Jurkat, Clone E6-1 (cell line): Measurements from ENCODE around the gene STARD3.

Source experiments
- DNase-seq: peaks from one replicate; pipeline ENCODE4 v3.0.0-alpha.2; 2011; ENCODE audit warnings: low read depth, low spot score
- H3K4me3 ChIP-seq: 2 replicates; pipeline ENCODE4 v1.5.1; 2011; ENCODE audit warnings: mild to moderate bottlenecking, low read length, control low read depth, moderate library complexity

The STARD3 gene

DNA sequence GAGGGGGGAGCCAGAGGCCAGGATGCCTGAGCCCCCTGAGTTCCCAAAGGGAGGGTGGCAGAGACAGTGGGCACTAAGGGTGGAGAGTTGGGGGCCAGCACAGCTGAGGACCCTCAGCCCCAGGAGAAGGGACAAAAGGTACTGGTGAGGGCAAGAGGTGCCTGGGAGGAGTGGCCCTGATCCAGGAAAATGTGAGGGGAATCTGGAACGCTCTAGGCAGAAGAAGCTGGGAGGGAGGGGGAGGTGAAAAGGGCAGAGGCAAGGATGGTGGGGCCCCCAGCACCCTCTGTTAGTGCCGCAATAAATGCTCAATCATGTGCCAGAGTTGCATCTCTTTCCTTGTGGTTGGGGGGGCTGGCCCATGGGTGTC lies 29.3 kb downstream of the STARD3 start:
- no peak overlapping the region for H3K4me3 ChIP-seq
- no peak for DNase-seq

DNA sequence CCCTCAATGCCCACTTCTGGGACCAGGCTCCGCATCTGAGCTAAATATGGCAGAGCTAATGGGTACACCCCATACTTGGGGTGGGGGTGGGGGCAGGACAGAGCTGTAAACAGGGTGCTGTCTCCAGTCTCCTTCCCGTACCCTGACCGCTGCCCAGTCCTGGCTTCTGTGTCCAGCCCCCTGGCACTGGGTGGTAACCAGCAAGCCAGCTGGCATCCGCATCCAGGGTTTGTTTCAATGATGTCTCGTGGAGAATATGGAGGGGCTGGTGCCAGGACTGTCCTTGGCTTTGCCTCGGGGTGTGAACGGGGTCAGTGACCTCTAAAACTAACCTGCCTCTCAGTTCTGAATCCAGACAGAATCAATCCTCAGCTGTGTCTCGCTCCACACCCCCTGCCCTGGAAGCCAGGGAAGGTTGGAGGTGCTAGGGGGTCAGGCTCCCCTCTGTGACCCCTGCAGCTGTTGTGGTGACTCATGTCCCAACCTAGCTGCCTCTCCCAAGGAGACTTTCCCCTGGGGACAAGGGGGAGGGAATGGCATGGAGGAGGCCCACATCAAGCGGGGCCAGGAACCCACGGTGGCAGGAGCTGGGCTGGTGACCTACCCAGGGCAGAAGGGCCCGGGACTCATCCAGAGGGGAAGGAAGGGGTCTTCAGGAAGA lies 29.8 kb downstream of the STARD3 start:
- H3K4me3 ChIP-seq, result no peak overlapping the region
- no peak for DNase-seq

DNA sequence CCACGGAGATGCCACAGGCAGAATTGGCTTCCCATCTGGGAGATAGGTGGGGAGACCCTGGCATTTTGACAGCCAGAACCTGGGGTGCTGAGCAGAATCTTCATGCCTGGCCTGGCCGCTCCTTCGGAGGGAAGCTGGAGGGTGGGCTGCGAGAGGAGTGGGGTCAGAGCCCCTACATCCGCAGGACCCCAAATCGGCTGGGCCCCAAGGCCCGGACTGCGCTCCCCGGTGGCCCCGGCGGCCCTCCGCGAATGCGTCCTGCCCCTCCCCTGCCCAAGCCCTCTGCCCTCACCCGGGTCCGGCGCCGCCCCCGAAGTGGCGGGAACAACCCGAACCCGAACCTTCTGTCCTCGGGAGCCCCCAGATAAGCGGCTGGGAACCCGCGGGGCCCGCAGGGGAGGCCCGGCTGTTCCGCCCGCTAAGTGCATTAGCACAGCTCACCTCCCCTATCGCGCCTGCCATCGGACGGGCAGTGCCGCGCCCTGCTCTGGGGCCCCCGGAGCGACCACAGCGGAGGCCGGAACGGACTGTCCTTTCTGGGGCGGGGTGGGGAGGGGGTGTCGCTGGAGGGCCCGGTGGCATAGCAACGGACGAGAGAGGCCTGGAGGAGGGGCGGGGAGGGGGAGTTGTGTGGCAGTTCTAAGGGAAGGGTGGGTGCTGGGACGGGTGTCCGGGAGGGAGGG lies 30.5 kb downstream of the STARD3 start:
- H3K4me3 ChIP-seq, result no peak overlapping the region
- no peak for DNase-seq

DNA sequence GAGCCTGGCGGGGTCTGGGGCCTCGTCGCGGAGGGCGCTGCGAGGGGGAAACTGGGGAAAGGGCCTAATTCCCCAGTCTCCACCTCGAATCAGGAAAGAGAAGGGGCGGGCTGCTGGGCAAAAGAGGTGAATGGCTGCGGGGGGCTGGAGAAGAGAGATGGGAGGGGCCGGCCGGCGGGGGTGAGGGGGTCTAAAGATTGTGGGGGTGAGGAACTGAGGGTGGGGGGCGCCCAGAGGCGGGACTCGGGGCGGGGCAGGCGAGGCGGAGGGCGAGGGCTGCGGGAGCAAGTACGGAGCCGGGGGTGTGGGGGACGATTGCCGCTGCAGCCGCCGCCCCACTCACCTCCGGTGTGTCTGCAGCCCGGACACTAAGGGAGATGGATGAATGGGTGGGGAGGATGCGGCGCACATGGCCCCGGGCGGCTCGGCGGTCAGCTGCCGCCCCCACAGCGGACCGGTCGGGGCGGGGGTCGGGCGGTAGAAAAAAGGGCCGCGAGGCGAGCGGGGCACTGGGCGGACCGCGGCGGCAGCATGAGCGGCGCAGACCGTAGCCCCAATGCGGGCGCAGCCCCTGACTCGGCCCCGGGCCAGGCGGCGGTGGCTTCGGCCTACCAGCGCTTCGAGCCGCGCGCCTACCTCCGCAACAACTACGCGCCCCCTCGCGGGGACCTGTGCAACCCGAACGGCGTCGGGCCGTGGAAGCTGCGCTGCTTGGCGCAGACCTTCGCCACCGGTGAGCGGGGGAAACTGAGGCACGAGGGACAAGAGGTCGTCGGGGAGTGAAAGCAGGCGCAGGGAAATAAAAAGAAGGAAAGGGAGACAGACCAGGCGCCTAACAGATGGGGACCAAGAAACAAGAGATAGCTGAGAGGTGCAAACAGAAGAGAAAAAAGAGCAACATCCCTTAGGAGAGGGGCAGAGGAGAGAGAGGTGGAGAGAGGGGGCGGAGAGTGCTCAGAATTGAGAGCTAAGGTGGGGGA lies 31.3 kb downstream of the STARD3 start, which contains the start of gene PNMT:
TSS of gene PNMT (plus strand) at position 509 of the 980 bp plus-strand sequence. CDS start at position 532, 23 bp downstream.
- H3K4me3 ChIP-seq, result no peak within 1 kb of the TSS
- no peak for DNase-seq

DNA sequence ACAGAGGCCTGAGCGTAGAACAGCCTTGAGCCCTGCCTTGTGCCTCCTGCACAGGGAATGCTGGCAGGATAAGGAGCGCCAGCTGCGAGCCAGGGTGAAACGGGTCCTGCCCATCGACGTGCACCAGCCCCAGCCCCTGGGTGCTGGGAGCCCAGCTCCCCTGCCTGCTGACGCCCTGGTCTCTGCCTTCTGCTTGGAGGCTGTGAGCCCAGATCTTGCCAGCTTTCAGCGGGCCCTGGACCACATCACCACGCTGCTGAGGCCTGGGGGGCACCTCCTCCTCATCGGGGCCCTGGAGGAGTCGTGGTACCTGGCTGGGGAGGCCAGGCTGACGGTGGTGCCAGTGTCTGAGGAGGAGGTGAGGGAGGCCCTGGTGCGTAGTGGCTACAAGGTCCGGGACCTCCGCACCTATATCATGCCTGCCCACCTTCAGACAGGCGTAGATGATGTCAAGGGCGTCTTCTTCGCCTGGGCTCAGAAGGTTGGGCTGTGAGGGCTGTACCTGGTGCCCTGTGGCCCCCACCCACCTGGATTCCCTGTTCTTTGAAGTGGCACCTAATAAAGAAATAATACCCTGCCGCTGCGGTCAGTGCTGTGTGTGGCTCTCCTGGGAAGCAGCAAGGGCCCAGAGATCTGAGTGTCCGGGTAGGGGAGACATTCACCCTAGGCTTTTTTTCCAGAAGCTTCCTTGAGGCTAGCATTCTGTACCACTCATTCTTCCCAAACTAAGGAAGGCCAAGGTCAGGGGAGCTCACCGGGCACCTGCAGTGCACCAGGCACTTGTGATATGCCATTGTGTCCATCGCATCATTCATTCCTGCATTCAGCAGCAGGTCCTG lies 33.2 kb downstream of the STARD3 start:
- no peak for DNase-seq
- H3K4me3 ChIP-seq, result no peak overlapping the region

DNA sequence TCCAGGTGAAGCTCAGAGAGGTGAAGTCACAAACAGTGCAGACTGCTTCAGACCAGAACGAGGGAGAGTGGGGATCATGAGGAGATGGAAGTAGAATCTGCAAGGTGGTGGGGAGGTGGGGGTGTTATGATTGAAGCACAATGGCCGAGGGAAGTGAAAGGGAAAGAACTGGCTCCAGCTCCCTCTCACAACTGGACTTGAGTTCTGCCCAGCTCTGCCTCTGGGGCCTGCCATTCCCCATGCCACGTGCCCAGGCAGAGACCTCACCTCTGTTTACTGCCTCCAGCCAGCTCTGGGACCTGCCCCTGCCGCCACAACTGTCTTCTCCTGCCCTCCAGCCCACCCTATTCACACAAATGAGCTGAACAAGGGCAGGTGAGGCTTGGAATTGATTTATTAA lies 33.8 kb downstream of the STARD3 start:
- no peak for DNase-seq
- no peak overlapping the region for H3K4me3 ChIP-seq

DNA sequence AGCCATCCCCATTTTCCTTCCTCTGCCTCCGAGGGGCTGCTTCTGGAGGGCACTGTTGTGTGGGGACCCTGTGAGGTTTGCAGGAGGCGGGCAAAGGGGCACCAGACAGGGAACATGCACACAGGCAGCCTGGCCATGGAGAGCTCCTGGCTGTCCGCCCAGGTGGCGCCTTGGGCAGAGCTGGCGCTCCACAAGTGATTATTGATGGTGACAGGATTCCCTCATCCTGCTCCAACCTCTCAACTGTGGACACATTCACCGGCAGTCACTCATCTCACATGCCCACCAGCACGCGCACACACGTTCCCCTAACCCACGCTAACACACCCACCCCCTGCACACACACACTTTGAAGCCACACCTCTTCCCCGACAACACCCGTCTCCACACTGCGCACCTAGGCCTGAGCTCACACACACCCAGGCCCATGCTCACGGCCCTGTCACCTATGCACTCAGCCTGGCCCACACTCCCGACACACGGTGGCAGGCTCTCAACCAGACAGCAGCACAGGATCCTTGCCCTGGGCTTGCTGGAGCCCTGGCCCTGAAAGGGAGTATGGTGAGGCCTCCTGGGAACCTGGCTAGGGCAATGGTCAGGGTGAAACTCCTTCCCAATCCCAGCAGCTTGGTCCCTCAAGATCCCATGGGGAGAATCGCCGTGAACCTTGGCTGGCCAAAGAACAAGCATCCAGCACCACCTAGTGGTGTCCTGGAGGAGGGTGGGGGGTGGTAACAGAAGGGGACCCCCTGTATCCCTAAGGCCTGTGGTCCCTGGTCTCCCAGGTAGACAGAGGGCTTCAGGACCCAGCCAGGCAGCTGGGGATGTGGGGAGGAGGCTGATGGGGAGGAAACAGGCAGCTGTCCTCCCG lies 34.9 kb downstream of the STARD3 start:
- no peak overlapping the region for H3K4me3 ChIP-seq
- DNase-seq, result no peak

DNA sequence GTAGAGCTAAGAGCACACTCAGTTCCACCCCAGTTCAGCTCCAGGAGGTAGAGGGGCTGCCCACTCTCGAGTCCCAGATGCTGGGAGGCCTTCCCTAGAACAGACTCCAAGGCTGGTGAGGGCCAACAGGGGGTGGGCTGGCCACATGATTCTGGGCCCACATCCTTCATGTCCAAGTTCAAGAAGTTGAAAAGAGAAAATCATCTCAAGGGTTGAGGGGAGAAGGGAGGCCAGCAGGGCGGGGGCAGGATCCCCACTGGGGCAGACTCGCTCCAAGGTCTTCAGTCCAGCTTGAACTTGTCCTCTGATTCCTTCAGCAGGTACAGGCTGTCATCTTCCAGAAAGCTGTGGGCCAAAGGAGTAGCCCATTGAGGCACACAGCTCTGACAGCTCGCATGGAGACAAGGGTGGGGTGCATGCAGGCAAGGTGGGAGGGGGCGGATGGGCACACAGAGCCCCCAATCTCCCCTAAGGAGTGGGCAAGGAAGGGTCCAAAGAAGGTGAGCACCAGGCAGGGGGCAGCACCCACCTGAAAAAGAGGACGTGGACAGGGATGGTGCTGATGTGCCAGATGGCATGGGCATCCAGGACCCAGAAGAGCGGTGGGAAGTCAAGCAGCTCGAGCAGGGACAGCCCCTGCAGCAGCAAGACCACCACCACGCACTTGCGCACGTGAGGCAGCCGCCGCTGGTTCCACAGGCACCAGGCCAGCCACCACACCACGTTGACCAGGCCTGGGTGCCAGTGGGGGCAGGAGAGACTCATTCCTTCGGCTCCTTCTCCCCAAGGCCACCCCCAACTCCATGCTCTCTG lies 35.8 kb downstream of the STARD3 start:
- H3K4me3 ChIP-seq, result no peak overlapping the region
- no peak for DNase-seq

DNA sequence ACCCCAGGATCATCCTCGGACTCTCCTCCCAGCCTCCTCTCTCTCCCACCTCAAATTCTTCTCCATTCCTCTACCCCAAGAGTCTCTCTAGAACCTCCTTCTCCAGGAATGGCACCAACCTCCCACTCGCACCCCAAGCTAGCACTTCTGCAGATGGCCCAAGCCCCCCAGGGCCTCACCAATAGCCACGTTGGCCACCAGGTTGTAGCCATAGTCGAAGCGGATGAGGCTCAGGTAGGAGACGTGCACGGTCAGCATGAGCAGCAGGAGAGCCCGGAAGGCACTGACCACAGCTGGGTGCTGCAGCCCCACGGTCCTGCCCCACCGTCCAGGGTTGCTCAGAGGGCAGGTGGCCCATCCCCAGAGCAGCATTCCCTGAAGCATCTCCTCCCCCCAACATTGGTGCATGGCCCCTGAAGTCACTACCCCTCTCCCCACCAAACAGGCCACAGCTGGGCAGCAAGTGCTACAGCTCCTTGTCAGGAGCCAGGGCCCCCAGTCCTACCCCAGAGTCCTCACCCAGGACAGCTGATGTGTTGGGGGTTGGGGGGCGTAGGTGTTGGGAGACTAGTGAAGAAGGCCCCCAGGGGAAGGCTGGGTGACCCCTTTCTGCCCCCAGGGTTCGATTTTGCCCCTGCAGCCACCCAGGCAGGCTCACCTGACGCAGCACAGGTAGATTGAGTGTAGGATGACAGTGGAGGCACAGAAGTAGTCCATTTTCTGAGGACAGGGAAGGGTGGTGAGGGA lies 36.6 kb downstream of the STARD3 start:
- no peak overlapping the region for H3K4me3 ChIP-seq
- no peak for DNase-seq

DNA sequence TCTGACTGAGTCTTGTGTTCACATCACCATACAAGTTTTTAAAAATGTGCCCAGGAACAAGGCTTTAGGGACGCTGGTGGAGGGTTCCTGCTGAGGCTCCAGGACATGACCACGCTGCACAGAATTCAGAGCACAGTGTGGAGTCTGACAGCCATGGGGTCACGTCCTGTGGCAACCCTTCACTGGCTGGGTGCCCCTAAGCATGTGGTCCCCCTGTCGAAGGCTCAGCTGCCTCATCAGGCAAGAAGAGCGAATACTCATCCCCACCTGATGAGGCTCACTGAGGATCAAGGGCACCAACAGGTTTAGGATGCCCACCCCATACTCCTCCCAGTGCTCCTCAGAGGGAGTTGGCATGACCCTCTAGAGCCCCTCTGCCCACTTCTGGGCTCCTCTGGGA lies 37.2 kb downstream of the STARD3 start:
- H3K4me3 ChIP-seq, result no peak overlapping the region
- DNase-seq, result no peak

DNA sequence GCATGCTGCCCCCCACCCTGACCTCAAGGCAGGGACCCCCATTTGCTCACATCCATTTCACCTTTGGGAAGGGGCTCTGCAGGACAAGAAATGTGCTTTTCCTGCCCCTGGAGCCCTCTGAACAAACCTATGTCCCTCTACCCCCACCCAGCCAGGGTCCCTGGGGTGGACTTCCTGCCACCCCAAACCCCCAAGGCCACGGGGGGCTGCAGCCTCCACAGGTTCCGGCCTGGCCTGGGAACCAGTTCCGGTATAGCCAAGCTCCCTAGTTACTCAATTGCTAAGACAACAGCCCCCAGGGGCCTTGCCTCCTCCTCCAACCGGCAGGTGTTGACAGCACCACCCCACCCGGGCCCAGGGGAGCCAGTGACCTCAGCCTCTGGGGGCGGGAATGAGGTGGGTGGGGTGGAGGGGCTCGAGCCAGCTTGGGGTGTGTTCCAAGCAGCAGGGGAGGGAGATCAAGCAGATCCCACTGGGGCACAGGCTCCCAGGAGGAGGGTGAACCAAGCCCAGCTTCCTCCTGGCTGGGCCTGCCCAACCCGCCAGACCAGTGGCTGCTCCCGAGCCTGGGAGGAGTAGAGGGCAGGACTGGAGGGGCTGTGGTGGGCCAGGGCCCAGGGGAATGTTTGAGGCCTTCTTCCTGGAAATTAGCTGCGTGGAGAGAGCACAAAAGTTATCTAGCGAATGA lies 37.9 kb downstream of the STARD3 start:
- DNase-seq, result no peak
- no peak overlapping the region for H3K4me3 ChIP-seq

DNA sequence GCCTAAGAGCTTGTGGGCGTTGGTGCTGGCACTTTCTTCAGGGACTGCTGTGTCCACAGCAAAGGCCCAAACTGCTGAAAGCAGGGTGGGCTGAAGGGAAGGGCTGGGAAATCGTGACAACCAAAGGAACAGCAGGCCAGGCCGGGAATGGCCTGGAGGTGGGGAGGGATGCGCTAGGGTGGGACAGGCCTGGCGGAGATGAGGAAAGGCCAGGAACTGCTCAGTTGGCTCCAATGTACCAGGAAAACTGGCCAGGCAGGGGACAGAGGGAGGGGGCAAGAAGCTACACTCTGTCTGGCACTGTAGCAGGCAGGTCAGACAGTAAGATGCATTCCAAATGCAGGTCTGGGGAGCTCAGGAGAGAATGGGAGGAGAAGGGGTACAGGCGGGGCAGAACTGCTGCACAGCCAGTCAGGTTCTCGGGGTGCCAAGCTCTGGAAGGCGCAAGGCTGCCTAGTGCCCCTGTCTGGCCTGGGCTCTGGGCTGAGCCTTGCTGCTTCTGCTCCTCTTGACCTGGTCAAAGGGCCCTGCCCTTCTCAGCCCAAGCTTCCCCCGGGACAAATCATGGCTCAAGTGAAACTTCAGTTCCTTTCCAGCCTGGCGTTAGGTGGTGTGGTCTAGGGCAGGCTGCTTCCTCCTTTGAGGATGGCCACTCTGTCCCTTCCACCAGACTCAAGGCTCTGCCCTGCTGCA lies 38.6 kb downstream of the STARD3 start:
- no peak for DNase-seq
- no peak overlapping the region for H3K4me3 ChIP-seq

DNA sequence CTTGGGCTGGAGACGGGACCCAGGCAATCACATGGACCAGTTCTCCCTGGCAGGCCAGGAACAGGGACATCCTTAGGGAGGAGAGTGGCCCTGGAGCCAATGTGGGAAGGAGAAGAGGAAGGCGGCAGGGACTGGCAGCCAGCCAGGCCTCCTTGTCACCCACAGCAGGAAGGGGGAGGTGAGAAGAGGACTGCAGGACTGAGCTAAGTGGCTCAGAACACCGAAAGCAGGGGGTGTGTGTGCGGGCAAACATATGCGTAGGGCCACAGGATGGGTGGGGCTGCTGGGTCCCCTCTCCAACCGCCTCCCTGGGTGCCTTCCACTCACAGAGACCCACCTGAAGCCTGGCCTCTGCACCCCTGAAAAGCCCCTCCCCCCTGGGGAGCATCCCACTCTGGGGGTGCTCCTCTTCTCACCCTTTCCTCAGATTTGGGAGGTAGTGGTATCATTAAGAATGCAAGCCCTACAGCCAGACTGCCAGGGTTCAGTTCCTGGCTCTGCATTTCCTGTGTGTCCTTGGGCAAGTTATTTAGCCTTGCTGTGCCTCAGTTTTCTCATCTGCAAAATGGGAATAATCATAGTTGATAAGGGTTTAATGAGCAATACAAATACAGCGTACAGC lies 39.4 kb downstream of the STARD3 start:
- no peak overlapping the region for H3K4me3 ChIP-seq
- peak; percentile 80 for DNase-seq

DNA sequence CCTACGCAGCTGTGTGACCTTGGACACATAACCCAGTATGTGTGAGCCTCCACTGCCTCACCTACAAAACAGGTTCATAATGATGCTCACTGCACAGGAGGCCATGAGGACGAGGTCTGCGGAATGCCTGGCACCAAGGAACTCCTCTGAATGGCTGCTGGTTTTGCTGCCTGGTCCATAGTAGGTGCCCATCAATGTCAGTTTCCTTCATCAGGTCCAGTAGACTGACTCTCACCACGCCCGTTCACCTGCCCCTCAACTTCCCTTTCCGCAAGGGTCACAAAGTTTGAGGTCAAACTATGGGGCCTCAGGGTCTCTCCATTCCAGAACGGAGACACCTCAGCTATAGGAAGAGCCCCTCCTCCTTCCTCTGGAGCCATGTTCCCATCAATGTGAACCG lies 40.1 kb downstream of the STARD3 start:
- H3K4me3 ChIP-seq, result no peak overlapping the region
- no peak for DNase-seq
